ENCODE measurements around the gene DBH.

Gene DBH

GRCh38 chr9:133701981-133702797, 66.0 kb downstream of the DBH start:
- FAIRE-seq (no peak), DNase-seq (ENCODE audit: insufficient read length, low spot score) (no peak)
- TF ChIP-seq, protein P1, sequence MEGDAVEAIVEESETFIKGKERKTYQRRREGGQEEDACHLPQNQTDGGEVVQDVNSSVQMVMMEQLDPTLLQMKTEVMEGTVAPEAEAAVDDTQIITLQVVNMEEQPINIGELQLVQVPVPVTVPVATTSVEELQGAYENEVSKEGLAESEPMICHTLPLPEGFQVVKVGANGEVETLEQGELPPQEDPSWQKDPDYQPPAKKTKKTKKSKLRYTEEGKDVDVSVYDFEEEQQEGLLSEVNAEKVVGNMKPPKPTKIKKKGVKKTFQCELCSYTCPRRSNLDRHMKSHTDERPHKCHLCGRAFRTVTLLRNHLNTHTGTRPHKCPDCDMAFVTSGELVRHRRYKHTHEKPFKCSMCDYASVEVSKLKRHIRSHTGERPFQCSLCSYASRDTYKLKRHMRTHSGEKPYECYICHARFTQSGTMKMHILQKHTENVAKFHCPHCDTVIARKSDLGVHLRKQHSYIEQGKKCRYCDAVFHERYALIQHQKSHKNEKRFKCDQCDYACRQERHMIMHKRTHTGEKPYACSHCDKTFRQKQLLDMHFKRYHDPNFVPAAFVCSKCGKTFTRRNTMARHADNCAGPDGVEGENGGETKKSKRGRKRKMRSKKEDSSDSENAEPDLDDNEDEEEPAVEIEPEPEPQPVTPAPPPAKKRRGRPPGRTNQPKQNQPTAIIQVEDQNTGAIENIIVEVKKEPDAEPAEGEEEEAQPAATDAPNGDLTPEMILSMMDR (IDR thresholded peaks at IDR 0.05; ENCODE audit: insufficient read depth, missing control alignments), result no peak

- DNase-seq (ENCODE audit: insufficient read length, low spot score), result no peak
- TF ChIP-seq, protein P1 (IDR thresholded peaks at IDR 0.05; ENCODE audit: insufficient read depth, missing control alignments), result no peak
- no peak for FAIRE-seq
These were observed 66.8 kb downstream of the DBH start for GRCh38 chr9:133702798-133703590.

DNA sequence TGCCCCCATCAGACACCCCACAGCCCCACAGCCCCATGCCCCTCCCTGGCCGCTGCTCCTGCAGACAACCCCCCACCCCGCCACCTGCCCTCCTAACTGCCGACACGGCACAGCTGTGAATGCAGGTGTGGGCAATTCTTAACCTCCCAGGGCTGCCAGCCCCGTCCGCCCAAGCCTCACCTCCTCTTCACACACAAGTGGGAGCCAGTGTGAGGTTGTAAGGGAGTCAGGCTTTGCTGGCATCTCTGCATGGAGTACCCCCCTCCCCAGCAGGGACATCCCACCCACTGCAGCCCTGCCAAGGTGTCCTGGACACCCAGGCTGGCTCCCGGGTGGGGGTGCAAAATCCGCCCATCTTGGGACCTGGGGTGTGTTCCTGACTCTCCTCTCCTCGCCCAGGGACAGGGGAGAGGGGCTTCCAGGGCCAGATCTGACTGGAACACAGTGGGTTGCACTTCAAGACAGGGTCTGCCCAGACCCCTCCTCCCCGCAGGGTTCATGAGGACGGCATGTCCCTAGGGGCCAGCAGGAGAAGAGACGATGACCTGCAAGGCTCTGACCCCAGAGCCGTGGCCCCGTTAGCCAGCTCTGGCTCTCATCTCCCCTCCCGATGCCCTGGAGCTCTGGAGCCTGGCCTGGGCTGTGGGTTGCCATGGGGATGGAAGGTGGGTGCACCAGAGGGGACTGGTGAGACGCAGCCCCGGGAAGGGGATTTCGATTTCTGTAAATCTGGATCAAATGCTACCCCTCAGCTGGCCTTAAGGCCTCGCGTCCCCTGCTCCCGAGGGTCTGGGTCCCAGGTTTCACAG, 67.6 kb downstream of the DBH start:
- TF ChIP-seq, protein P1 (IDR thresholded peaks at IDR 0.05; ENCODE audit: insufficient read depth, missing control alignments), result no peak
- no peak for DNase-seq (ENCODE audit: insufficient read length, low spot score)
- no peak for FAIRE-seq

DNA sequence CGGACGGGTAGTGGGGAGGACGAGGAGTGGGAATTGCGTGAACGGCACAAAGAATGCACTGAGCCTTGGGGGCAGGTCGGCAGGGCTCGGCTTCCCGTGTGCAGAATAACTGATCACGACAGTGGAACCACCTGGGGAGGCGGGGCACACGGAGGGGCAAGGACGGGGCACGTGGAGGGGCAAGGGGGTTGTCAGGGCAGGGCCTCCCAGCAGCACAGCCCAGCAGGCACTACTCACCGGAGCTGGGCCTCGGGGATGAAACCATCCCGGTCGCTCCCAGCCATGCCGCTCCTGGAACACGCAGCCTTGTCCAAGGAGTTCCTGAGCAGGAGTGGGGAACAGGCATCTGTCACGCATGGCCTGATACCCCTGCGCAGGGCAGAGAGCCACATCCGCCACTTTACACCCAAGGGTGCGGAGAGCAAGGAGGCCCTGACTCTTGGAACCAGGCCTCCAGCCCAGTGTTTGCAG, 68.6 kb downstream of the DBH start:
- no peak for DNase-seq (ENCODE audit: insufficient read length, low spot score)
- no peak for FAIRE-seq
- TF ChIP-seq, protein P1 (IDR thresholded peaks at IDR 0.05; ENCODE audit: insufficient read depth, missing control alignments), result no peak

GRCh38 chr9:133705576-133705975, 69.4 kb downstream of the DBH start:
- DNase-seq (ENCODE audit: insufficient read length, low spot score) (no peak), FAIRE-seq (no peak)
- TF ChIP-seq, protein P1 (IDR thresholded peaks at IDR 0.05; ENCODE audit: insufficient read depth, missing control alignments), result no peak

- DNase-seq (ENCODE audit: insufficient read length, low spot score) (no peak), FAIRE-seq (no peak)
- TF ChIP-seq, protein P1 (IDR thresholded peaks at IDR 0.05; ENCODE audit: insufficient read depth, missing control alignments), result no peak
These were observed 70.3 kb downstream of the DBH start for GRCh38 chr9:133706307-133707050.
